Renal cortical epithelial cell (primary cell): ENCODE data around the gene RNF17. TPM values are rescaled to one million over a fixed set of nuclear protein-coding genes. Genes with fewer than 3 reads are reported as not detected.
A peak's percentile ranks its signal among the peaks of the same experiment; 100 is the strongest.
"Not testable (repeated sequence)": the region's sequence is repeated elsewhere in the genome, so short reads cannot be mapped to it uniquely, and the experiment has no call there.

Experiments used
- DNase-seq: peaks from one replicate; pipeline ENCODE4 v3.0.0-alpha.2; 2011; ENCODE audit warnings: low read depth
- total RNA-seq: library from RNA; depleted of rRNA; stranded (reverse); fragments of >200 nt; gene quantifications from 2 replicates; pipeline ENCODE4 v1.2.3, GENCODE V29; 2014

RNF17 gene, protein sequence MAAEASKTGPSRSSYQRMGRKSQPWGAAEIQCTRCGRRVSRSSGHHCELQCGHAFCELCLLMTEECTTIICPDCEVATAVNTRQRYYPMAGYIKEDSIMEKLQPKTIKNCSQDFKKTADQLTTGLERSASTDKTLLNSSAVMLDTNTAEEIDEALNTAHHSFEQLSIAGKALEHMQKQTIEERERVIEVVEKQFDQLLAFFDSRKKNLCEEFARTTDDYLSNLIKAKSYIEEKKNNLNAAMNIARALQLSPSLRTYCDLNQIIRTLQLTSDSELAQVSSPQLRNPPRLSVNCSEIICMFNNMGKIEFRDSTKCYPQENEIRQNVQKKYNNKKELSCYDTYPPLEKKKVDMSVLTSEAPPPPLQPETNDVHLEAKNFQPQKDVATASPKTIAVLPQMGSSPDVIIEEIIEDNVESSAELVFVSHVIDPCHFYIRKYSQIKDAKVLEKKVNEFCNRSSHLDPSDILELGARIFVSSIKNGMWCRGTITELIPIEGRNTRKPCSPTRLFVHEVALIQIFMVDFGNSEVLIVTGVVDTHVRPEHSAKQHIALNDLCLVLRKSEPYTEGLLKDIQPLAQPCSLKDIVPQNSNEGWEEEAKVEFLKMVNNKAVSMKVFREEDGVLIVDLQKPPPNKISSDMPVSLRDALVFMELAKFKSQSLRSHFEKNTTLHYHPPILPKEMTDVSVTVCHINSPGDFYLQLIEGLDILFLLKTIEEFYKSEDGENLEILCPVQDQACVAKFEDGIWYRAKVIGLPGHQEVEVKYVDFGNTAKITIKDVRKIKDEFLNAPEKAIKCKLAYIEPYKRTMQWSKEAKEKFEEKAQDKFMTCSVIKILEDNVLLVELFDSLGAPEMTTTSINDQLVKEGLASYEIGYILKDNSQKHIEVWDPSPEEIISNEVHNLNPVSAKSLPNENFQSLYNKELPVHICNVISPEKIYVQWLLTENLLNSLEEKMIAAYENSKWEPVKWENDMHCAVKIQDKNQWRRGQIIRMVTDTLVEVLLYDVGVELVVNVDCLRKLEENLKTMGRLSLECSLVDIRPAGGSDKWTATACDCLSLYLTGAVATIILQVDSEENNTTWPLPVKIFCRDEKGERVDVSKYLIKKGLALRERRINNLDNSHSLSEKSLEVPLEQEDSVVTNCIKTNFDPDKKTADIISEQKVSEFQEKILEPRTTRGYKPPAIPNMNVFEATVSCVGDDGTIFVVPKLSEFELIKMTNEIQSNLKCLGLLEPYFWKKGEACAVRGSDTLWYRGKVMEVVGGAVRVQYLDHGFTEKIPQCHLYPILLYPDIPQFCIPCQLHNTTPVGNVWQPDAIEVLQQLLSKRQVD (N-terminal part only)
- not detected in 2 replicates for total RNA-seq

DNA sequence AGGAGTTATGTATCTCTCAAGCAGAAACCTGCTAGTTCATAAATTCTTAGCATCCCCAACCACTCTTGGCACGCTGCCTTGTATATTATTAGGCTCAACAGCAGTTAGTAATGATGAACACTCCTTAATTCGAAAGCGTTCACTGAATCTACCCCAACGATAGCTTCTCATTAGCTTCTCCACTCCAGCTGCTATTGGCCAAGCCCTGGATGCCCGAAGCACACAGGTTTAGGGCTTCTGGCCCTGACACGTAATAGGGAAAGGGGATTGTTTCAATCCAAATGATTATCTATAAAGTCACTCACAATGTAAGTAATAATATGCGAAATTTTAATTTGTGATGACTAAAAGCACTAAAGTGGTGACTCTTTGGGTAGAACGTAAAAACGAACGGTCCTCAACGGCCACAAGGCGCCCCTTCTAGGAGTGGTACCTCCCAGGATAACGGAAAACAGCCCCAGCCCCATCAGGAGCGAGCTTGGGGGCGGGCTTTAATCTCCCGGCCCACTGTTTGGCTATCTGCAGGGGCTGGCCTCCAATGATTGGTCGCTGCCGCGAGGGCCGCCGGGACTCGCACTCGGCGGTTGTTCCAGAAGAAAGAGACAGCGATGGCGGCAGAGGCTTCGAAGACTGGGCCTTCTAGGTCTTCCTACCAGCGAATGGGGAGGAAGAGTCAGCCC, at the start of gene RNF17:
RNF17 (plus strand) TSS at position 574 of the 680 bp plus-strand sequence; CDS start at position 609, 35 bp downstream.
- DNase-seq = no peak

- no peak for DNase-seq
Measured at GRCh38 chr13:24716011-24716410, 48.0 kb upstream of the RNF17 start.

DNA sequence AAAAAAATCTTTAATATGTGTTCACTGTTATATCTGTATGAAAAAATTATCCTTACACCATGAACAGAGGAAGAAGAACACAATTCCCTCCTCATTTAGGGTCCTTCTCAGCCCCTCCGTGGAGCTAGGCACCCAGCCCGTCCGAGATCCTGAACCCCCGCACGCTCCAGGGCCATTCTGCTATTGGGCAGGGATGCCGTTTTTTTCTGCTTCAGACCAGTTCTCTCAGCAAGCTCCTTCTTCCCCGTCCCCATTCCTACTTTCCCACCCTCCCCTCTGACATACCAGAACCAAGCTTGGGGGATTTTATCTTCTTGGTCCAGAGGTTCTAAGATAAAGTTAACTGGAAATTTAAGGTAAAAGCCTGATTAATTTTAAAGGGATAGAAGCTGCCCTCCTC, 47.5 kb upstream of the RNF17 start:
- DNase-seq = no peak

DNA sequence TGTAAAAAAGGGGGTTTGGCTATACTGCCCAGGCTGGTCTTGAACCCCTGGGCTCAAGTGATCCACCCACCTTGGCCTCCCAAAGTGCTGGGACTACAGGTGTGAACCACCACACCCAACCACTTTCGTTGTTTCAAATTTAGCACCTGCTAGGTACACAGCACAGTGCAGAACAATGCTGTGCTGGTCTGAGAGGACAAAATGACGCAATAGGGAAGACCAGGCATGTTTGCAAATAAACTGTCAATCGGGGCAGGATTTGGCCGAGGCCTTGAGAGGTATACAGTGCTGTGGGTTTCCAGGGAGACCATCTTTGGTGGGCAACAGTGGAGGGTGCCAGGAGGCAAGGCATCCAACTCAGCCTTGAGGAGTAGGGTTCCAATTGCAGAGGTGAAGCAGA, 46.8 kb upstream of the RNF17 start:
- no peak for DNase-seq

- no peak for DNase-seq
Measured at GRCh38 chr13:24718192-24718965, 45.6 kb upstream of the RNF17 start.

GRCh38 chr13:24719139-24719538, 44.8 kb upstream of the RNF17 start:
- DNase-seq = no peak

DNA sequence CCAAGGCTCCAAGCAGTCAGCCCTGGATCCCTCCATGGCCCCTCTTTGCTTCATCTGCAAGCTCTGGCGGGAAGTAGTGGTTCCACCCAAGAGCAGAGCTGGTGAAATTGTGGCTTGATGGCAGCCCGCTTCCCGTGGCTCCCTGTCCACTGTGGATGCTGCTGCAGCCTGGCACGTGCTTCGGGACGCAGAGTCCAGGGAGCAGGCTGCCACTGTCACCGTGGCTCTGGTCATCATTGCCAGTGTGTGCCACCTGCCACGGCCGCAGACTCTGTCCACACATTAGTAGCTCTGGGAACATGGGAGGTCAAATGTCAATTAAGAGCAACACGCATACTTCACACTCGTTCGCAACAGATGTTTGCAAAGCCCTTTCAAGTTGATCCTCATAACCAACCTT, 40.8 kb upstream of the RNF17 start:
- DNase-seq = no peak

DNA sequence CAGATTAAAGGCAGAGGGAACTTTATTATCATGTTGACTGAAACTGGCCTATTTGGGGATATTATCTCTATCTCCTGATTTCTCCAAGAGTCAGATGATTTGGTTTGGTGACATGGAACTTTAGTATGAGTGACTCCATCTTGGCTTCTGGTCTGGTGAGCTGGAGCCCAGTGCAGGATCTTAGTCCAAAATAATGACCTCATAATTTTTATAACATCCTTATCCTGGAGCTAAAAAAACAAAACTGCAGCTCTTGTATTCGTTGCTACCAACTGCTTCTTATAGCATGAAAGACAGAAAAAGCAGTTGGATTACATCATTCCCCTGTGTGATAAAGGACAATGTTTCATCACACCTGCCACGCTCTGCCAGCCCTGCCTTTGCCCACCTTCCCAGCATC, 39.3 kb upstream of the RNF17 start:
- DNase-seq = no peak

DNA sequence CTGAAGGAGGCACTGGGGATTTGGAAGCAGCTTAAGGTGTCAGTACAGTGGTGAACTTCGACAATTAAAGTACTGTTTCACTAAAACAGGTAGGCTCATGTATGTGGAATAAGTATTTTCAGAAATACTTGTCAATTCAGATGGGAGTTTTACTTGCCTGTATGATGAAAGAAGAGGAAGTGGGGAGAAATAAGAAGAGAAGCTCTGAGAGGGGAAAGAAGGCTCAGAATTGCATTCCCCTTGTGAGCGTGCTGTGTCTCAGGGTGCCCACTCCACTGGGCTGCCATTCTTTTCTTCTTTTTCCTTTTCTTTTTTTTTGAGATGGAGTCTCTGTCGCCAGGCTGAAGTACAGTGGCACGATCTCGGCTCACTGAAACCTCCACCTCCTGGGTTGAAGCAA, 38.6 kb upstream of the RNF17 start:
- DNase-seq = no peak

DNA sequence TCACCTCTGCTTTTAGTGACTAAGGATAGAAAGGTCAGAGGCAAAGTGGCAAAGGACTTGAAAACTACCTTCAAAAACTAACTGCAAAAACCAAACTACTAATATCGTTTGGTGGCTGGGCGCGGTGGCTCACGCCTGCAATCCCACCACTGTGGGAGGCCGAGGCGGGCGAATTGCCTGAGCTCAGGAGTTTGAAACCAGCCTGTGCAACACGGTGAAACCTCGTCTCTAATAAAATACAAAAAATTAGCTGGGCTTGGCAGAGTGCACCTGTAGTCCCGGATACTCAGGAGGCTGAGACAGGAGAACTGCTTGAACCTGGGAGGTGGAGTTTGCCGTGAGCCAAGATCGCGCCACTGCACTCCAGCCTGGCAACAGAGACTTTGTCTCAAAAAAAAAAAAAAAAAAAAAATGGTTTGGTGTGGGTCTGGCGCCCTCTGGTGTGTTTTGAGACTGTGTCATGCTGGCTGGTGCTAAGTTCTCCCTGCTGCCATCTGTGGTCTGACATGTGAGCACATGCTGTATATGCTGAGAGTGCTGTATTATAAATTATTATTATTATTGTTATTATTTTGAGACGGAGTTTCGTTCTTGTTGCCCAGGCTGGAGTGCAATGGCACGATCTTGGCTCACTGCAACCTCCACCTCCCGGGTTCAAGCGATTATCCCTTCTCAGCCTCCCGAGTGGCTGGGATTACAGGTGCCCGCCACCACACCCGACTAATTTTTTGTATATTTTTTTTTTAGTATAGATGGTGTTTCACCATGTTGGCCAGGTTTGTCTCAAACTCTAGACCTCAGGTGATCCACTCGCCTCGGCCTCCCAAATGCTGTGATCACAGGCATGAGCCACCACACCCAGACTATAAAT, 36.0 kb upstream of the RNF17 start:
- peak; percentile 74 for DNase-seq

GRCh38 chr13:24730873-24731567, 32.9 kb upstream of the RNF17 start:
- DNase-seq = not testable (repeated sequence)

DNA sequence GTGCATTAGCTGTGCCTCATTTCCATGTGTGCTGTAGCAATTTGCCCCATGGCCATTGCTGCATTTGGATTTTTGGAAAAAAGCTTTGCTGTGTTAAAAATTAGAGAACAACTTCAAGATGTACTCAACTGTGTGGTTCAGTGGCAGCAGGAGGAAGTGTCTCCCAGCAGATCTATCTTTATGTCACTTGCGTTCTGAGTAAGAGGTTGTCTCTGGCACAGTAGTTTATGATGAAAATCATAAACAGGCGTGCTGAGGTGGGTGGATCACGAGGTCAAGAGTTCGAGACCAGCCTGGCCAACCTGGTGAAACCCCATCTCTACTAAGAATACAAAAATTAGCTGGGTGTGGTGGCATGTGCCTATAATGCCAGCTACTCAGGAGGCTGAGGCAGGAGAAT, 29.0 kb upstream of the RNF17 start:
- no peak for DNase-seq

- no peak for DNase-seq
Measured at GRCh38 chr13:24737042-24737441, 26.9 kb upstream of the RNF17 start.

GRCh38 chr13:24738366-24738847, 25.6 kb upstream of the RNF17 start:
- no peak for DNase-seq

GRCh38 chr13:24740014-24740890, 23.7 kb upstream of the RNF17 start:
- no peak for DNase-seq

- no peak for DNase-seq
Measured at GRCh38 chr13:24741016-24741662, 22.8 kb upstream of the RNF17 start.

DNA sequence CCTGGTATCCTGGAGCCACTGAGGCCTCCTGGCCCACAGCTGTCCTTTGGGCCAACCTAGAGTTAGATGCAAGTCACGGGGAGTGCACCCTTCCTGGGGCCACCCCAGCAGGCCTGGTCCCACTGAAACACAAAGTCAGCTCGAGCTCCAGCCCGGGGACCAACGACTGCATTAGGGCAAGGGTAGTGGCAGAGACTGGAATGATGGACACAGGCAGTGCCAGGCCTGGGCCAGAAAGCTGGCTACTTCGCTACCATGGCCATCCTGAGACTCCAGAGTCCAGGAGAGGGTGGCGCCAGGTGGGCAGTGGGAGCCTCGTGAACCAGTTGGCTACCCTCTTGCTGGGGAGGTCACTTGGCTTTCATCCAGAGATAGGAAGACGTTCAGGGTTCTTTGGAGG, 22.2 kb upstream of the RNF17 start:
- no peak for DNase-seq
